Thyroid gland (tissue), 4 donors: Measurements from ENCODE around the gene SEMA4D.

Experiments
- POLR2A ChIP-seq, 2 donors: fragments of 450-650 bp; IDR thresholded peaks; one replicate each; pipeline ENCODE4 v1.6.1; 2017; ENCODE audit warnings: antibody characterized with exemption in 2 of 2, mild to moderate bottlenecking in 2 of 2, moderate library complexity in 1 of 2
- TF ChIP-seq, protein P1 (sequence below), 6 experiments: fragments of 200-600 bp in 3 of 6; fragments of 450-650 bp in 3 of 6; sonication (generic) in 3 of 6; IDR thresholded peaks; one replicate each; pipeline ENCODE4 v1.5.1; 2016 to 2019; ENCODE audit warnings: antibody characterized with exemption in 6 of 6, mild to moderate bottlenecking in 2 of 6, inconsistent platforms in 1 of 6, moderate library complexity in 1 of 6

DNA sequence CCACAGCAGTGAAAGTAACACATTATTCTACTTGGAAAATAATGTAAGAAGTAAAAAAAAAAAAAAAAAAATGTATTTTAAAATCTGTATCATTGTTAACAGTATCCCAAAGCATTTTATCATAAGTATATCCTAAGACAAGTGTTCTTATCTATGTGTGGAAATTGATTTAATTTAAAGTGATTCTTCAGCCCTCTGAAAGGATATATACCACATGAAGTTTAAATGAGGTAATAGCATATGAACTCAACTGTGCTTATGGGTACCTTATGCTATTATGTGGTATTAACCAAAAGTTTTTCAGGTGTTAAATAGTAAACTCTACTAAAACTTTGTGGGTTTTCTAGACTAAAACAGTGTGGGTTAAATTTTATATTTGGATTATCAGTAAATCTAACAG lies 182.4 kb downstream of the SEMA4D start:
- TF ChIP-seq, protein P1, sequence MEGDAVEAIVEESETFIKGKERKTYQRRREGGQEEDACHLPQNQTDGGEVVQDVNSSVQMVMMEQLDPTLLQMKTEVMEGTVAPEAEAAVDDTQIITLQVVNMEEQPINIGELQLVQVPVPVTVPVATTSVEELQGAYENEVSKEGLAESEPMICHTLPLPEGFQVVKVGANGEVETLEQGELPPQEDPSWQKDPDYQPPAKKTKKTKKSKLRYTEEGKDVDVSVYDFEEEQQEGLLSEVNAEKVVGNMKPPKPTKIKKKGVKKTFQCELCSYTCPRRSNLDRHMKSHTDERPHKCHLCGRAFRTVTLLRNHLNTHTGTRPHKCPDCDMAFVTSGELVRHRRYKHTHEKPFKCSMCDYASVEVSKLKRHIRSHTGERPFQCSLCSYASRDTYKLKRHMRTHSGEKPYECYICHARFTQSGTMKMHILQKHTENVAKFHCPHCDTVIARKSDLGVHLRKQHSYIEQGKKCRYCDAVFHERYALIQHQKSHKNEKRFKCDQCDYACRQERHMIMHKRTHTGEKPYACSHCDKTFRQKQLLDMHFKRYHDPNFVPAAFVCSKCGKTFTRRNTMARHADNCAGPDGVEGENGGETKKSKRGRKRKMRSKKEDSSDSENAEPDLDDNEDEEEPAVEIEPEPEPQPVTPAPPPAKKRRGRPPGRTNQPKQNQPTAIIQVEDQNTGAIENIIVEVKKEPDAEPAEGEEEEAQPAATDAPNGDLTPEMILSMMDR (IDR thresholded peaks at IDR 0.05): no peak
- TF ChIP-seq POLR2A (IDR thresholded peaks at IDR 0.05): no peak
